Fibroblast of lung (primary cell): ENCODE results near the gene ELK3.

ENCODE experiments used
- EZH2 ChIP-seq: IDR thresholded peaks from 2 replicates; pipeline ENCODE4 v1.5.1; 2012; ENCODE audit warnings: low read length, control low read depth, mild to moderate bottlenecking; ENCODE audit errors: missing control alignments
- TF ChIP-seq, protein P1 (sequence below), 2 donors: IDR thresholded peaks in 1 of 2; conservative IDR thresholded peaks in 1 of 2; 1 replicate in 1 of 2; 2 replicates in 1 of 2; pipeline ENCODE4 v1.5.1; 2011 to 2012; ENCODE audit warnings: low read length in 2 of 2, control low read depth in 1 of 2, inconsistent platforms in 1 of 2, low read depth in 1 of 2, mild to moderate bottlenecking in 1 of 2

DNA sequence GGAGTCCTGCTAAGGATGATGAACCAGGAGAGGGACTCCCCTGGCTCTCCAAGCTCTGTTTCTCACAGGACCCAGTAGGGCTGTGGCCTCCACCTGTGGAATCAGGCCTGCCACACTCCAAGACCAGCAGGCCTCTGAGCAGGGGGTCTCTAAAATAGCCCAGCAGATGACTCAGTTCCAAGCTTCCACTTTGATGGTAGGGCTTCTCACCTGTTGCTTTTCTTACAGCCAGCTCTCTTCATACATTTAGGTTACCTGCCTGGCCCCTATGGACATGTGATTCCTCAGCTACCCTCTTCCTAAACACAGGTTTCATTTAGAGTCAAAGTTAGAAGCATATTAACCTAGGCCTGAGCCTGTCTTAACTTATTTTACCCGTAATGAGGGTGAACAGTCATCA, 26.7 kb upstream of the ELK3 start:
- TF ChIP-seq EZH2, result no peak
- TF ChIP-seq, protein P1, sequence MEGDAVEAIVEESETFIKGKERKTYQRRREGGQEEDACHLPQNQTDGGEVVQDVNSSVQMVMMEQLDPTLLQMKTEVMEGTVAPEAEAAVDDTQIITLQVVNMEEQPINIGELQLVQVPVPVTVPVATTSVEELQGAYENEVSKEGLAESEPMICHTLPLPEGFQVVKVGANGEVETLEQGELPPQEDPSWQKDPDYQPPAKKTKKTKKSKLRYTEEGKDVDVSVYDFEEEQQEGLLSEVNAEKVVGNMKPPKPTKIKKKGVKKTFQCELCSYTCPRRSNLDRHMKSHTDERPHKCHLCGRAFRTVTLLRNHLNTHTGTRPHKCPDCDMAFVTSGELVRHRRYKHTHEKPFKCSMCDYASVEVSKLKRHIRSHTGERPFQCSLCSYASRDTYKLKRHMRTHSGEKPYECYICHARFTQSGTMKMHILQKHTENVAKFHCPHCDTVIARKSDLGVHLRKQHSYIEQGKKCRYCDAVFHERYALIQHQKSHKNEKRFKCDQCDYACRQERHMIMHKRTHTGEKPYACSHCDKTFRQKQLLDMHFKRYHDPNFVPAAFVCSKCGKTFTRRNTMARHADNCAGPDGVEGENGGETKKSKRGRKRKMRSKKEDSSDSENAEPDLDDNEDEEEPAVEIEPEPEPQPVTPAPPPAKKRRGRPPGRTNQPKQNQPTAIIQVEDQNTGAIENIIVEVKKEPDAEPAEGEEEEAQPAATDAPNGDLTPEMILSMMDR (conservative IDR thresholded peaks at IDR 0.05 in 1 of 2, IDR thresholded peaks at IDR 0.05 in 1 of 2; ENCODE audit: low read depth in 1 of 2, low read length in 2 of 2), result no peak
